NCI-H128 (cell line): Measurements from ENCODE around the gene ATXN10.

Source experiments
- DNase-seq: peaks from one replicate; lab custom pipeline; 2025; ENCODE audit not compliant: unreplicated experiment; lab: John Stamatoyannopoulos, UW

The ATXN10 gene

GRCh38 chr22:45819305-45819704, 147.7 kb downstream of the ATXN10 start:
- DNase-seq = no peak

- no peak for DNase-seq
Observed at GRCh38 chr22:45823336-45823735, 151.7 kb downstream of the ATXN10 start.

DNA sequence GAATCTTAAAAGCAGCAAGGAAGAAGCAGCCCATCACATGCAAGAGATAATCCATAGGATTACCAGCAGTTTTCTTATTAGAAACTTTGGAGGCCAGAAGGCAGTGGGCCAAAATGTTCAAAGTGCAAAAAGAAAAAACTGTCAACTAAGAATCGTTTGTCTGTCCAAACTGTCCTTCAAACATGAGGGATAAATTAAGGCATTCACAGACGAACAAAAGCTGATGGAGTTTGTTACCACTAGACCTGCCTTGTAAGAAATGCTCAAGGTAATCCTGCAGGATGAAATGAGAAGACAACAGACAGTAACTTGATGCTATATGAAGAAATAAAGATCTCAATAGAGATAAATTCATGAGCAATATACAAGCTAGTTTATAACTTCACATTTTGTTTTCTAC, 154.9 kb downstream of the ATXN10 start:
- DNase-seq = no peak

DNA sequence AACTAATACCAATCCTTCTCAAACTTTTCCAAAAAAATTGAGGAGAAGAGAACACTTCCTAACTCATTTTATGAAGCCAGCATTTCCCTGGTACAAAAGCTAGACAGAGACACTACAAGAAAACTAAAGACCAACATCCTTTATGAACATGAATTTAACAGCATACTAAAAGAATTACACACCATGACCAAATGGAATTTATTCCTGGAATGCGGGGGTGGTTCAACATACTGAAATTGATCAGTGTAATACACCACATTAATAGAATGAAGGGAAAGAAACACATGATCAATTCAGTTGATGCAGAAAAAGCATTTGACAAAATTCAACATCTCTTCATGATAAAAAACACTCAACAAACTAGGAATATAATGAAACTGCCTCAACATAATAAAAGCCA, 157.2 kb downstream of the ATXN10 start:
- no peak for DNase-seq

GRCh38 chr22:45830531-45831245, 159.1 kb downstream of the ATXN10 start:
- no peak for DNase-seq

GRCh38 chr22:45831394-45831793, 159.8 kb downstream of the ATXN10 start:
- no peak for DNase-seq

GRCh38 chr22:45832180-45832579, 160.5 kb downstream of the ATXN10 start:
- DNase-seq = no peak

DNA sequence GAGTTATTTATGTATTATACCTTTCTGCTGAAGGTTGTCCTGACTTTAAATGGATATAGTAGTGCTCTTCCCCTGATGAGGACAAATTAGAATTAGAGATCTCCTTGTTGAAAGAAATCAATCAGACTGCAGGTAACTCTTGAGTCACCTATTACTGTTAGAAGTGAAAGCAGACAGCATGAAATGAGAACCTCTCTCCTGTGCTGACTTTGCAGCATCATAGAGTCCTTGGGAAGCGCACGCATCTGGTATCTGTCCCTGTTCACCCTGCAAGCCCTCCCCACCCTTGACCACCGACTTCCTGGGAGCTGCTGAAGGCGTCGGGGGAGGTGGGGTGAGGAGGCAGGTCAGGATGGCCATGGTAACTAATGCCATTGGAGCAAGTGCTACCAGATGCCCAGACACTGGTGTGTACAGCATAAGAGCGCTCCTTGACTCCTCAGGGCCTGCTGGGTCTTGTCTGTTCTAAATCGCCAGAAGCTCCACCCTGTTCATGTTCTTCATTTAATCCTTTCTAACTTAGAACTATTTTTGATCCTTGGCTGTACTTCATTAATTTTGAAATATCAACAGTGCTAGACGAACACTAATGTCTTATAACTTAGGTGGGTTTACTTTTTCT, 161.4 kb downstream of the ATXN10 start:
- DNase-seq = no peak

- no peak for DNase-seq
Observed at GRCh38 chr22:45833613-45834012, 162.0 kb downstream of the ATXN10 start.

DNA sequence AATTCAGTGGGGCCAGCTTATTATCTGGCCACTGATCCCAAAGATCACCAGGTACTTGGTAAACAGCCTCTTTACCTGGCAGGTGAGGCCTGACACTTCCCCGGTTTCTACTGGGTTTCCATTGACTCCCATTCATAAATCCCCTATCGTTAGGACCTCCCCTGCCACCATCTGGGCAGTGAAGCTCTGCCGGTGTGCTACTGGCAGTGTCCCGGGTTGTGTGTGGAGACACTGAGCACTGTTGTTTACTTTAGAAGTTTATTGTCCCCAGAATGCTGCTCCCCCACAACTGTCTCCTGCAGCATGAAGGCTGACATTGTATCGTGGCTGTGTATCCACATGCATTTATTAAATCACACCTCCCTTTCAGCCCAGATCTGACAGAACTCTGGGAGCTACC, 162.6 kb downstream of the ATXN10 start:
- DNase-seq = no peak

GRCh38 chr22:45834795-45835194, 163.2 kb downstream of the ATXN10 start:
- no peak for DNase-seq

- DNase-seq = no peak
Observed at GRCh38 chr22:45836418-45837169, 165.0 kb downstream of the ATXN10 start.

GRCh38 chr22:45837508-45837907, 165.9 kb downstream of the ATXN10 start:
- DNase-seq = no peak

- DNase-seq = no peak
Observed at GRCh38 chr22:45838305-45838887, 166.8 kb downstream of the ATXN10 start.

- DNase-seq = no peak
Observed at GRCh38 chr22:45840483-45840882, 168.8 kb downstream of the ATXN10 start.

- DNase-seq = no peak
Observed at GRCh38 chr22:45842291-45842991, 170.8 kb downstream of the ATXN10 start.

DNA sequence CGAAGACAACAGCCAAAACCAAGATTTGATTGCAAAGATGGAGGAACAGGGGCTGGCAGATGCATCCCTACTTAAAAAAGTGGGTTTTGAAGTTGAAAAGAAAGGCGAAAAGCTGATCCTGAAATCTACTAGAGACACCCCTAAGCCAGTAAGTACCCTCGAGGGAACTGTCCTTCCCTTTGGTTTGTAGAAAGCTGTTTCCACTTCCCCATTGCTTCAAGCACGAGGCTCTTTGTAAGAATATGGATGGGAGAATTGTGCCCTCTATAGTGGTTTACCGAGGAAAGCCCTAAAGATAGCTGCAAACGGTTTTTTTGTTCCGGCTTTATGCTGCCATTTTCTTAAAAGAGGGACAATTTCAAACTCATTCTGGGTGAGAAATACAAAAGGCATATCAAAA, 171.4 kb downstream of the ATXN10 start:
- DNase-seq = no peak

GRCh38 chr22:45843986-45844385, 172.4 kb downstream of the ATXN10 start:
- no peak for DNase-seq

- DNase-seq = no peak
Observed at GRCh38 chr22:45845076-45845487, 173.4 kb downstream of the ATXN10 start.

- DNase-seq = no peak
Observed at GRCh38 chr22:45846952-45847351, 175.3 kb downstream of the ATXN10 start.

DNA sequence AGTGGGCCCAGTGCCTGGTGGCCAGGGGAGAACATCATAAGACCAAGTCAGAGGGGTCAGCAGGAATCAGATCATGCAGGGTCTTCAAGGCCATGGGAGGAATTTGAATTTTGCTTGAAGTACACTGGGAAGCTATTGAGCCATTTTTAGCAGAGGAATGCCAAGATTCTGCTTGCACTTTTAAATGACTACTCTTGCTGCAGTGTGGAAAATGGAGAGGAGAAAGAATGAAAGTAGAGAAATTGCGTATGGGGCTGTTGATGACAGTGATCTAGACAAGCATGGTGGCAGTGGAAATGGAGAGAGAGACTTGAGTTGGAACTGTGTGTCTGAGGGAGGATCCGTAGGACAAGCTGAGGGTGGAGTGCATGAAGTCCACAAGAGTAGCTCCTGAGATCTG, 177.3 kb downstream of the ATXN10 start:
- DNase-seq = no peak
